H9 (cell line): ENCODE results near the gene GRK3. TPM values are rescaled to one million over a fixed set of nuclear protein-coding genes. Genes with fewer than 3 reads are reported as not detected.
A peak's percentile ranks its signal among the peaks of the same experiment; 100 is the strongest.

ENCODE experiments used
- DNase-seq: peaks from one replicate; pipeline ENCODE4 v3.0.0-alpha.2; 2017
- H2AFZ ChIP-seq: one replicate; pipeline ENCODE4 v1.6.1; 2013; ENCODE audit warnings: mild to moderate bottlenecking, low read length, control low read depth, moderate library complexity
- H2AK5ac ChIP-seq: 2 replicates; pipeline ENCODE4 v1.6.1; 2013; ENCODE audit warnings: low read length, control low read depth, mixed read lengths; ENCODE audit not compliant: insufficient read length
- H2BK120ac ChIP-seq: one replicate; pipeline ENCODE4 v1.6.1; 2013; ENCODE audit warnings: low read depth, mild to moderate bottlenecking, low read length, control low read depth, inconsistent platforms; ENCODE audit not compliant: poor library complexity, severe bottlenecking
- H2BK12ac ChIP-seq: 2 replicates; pipeline ENCODE4 v1.6.1; 2013; ENCODE audit warnings: low read length, control low read depth, mixed read lengths, low read depth; ENCODE audit not compliant: insufficient read length
- H2BK15ac ChIP-seq: 2 replicates; pipeline ENCODE4 v1.6.1; 2013; ENCODE audit warnings: low read depth, low read length, control low read depth
- H2BK20ac ChIP-seq: one replicate; pipeline ENCODE4 v1.6.1; 2013; ENCODE audit warnings: low read depth, mild to moderate bottlenecking, low read length, control low read depth, inconsistent platforms; ENCODE audit not compliant: poor library complexity, severe bottlenecking
- H2BK5ac ChIP-seq: 2 replicates; pipeline ENCODE4 v1.6.1; 2013; ENCODE audit warnings: low read length, control low read depth, mixed read lengths; ENCODE audit not compliant: insufficient read length
- H3K14ac ChIP-seq: 2 replicates; pipeline ENCODE4 v1.6.1; 2013; ENCODE audit warnings: low read length, control low read depth; ENCODE audit not compliant: insufficient read depth
- H3K18ac ChIP-seq: 2 replicates; pipeline ENCODE4 v1.6.1; 2013; ENCODE audit warnings: low read depth, mild to moderate bottlenecking, mixed read lengths, low read length, control low read depth; ENCODE audit not compliant: insufficient read length
- H3K23ac ChIP-seq: 2 replicates; pipeline ENCODE4 v1.6.1; 2013; ENCODE audit warnings: low read length, control low read depth, mixed read lengths, low read depth; ENCODE audit not compliant: insufficient read length
- H3K23me2 ChIP-seq: 2 replicates; pipeline ENCODE4 v1.6.1; 2013; ENCODE audit warnings: low read depth, mild to moderate bottlenecking, mixed read lengths, low read length, control low read depth; ENCODE audit not compliant: insufficient read length, poor library complexity, severe bottlenecking
- H3K27ac ChIP-seq: 2 replicates; pipeline ENCODE4 v1.5.1; 2013; ENCODE audit warnings: low read length, control low read depth, mixed read lengths, low read depth; ENCODE audit not compliant: insufficient read length
- H3K27me3 ChIP-seq: 2 replicates; pipeline ENCODE4 v1.6.1; 2013; ENCODE audit warnings: low read length, control low read depth, inconsistent platforms; ENCODE audit not compliant: insufficient read depth
- H3K4ac ChIP-seq: 2 replicates; pipeline ENCODE4 v1.6.1; 2013; ENCODE audit warnings: low read depth, mild to moderate bottlenecking, control low read depth, inconsistent platforms, low read length, moderate library complexity
- H3K4me1 ChIP-seq: 2 replicates; pipeline ENCODE4 v1.6.1; 2013; ENCODE audit warnings: low read length, control low read depth, inconsistent platforms; ENCODE audit not compliant: insufficient read depth
- H3K4me2 ChIP-seq: 2 replicates; pipeline ENCODE4 v1.6.1; 2013; ENCODE audit warnings: low read length, control low read depth, mixed read lengths; ENCODE audit not compliant: insufficient read length, insufficient read depth
- H3K56ac ChIP-seq: 2 replicates; pipeline ENCODE4 v1.6.1; 2013; ENCODE audit warnings: low read depth, mild to moderate bottlenecking, mixed read lengths, low read length, control low read depth; ENCODE audit not compliant: insufficient read length
- H3K79me1 ChIP-seq: 2 replicates; pipeline ENCODE4 v1.6.1; 2013; ENCODE audit warnings: low read depth, mild to moderate bottlenecking, moderate library complexity, low read length, control low read depth, inconsistent platforms; ENCODE audit not compliant: insufficient read depth, poor library complexity, severe bottlenecking
- H3K79me2 ChIP-seq: 2 replicates; pipeline ENCODE4 v1.6.1; 2013; ENCODE audit warnings: low read length, control low read depth, inconsistent platforms; ENCODE audit not compliant: insufficient read depth
- H3K9ac ChIP-seq: 2 replicates; pipeline ENCODE4 v1.6.1; 2013; ENCODE audit warnings: low read length, control low read depth, mixed read lengths; ENCODE audit not compliant: insufficient read length; ENCODE audit errors: extremely low read depth
- H3K9me3 ChIP-seq: one replicate; pipeline ENCODE4 v1.6.1; 2013; ENCODE audit warnings: low read depth, low read length, inconsistent platforms; ENCODE audit not compliant: control insufficient read depth
- H3T11ph ChIP-seq: one replicate; pipeline ENCODE4 v1.6.1; 2013; ENCODE audit warnings: mild to moderate bottlenecking, low read length, control low read depth, inconsistent platforms
- H4K20me1 ChIP-seq: one replicate; pipeline ENCODE4 v1.6.1; 2013; ENCODE audit not compliant: control insufficient read depth, insufficient read length, insufficient read depth
- H4K5ac ChIP-seq: 2 replicates; pipeline ENCODE4 v1.6.1; 2013; ENCODE audit warnings: low read depth, mild to moderate bottlenecking, mixed read lengths, low read length, control low read depth; ENCODE audit not compliant: insufficient read length
- H4K8ac ChIP-seq: replicated peaks from 2 replicates; pipeline ENCODE4 v1.6.1; 2013; ENCODE audit warnings: low read length, control low read depth, mixed read lengths, low read depth; ENCODE audit not compliant: insufficient read length
- H4K91ac ChIP-seq: 2 replicates; pipeline ENCODE4 v1.6.1; 2013; ENCODE audit warnings: low read depth, mild to moderate bottlenecking, moderate library complexity, mixed read lengths, low read length, control low read depth; ENCODE audit not compliant: insufficient read length
- H3K27ac Mint-ChIP-seq, 3 experiments: 2 replicates in 2 of 3; 3 replicates in 1 of 3; pipeline ENCODE4 v1.8.0; 2020 to 2021; ENCODE audit warnings: mixed read lengths in 3 of 3, mild to moderate bottlenecking in 1 of 3, moderate library complexity in 1 of 3
- H3K27me3 Mint-ChIP-seq: 2 replicates; pipeline ENCODE4 v1.8.0; 2021; ENCODE audit warnings: low read depth, mild to moderate bottlenecking, moderate library complexity, mixed read lengths
- H3K36me3 Mint-ChIP-seq, 3 experiments: 2 replicates in 2 of 3; 3 replicates in 1 of 3; pipeline ENCODE4 v1.8.0; 2020 to 2021; ENCODE audit warnings: low read depth in 3 of 3, mixed read lengths in 3 of 3; ENCODE audit not compliant: insufficient read depth in 1 of 3
- H3K4me1 Mint-ChIP-seq, 2 experiments: 2 replicates each; pipeline ENCODE4 v1.8.0; 2020; ENCODE audit warnings: mixed read lengths in 2 of 2
- H3K4me3 Mint-ChIP-seq, 2 experiments: 2 replicates in 1 of 2; 3 replicates in 1 of 2; pipeline ENCODE4 v1.8.0; 2020 to 2021; ENCODE audit warnings: mild to moderate bottlenecking in 2 of 2, mixed read lengths in 2 of 2, moderate library complexity in 1 of 2
- H3K9me3 Mint-ChIP-seq, 2 experiments: 2 replicates in 1 of 2; 3 replicates in 1 of 2; pipeline ENCODE4 v1.8.0; 2020; ENCODE audit warnings: mild to moderate bottlenecking in 2 of 2, mixed read lengths in 2 of 2, moderate library complexity in 1 of 2
- CTCF ChIP-seq: fragments of 200-600 bp; sonication (generic); conservative IDR thresholded peaks from 3 replicates; pipeline ENCODE4 v1.8.0; 2021; ENCODE audit warnings: antibody characterized with exemption, mild to moderate bottlenecking
- WGBS: extraction: QIAGEN DNeasy Blood & Tissue Kit; methylation state at CpG from one replicate; pipeline ENCODE4 v1.1.7; 2013; ENCODE audit warnings: missing lambda C conversion rate, low lambda C conversion rate, mixed read lengths; ENCODE audit not compliant: insufficient read length; ENCODE audit errors: extremely low coverage; 5-methylcytosine and 5-hydroxymethylcytosine counted together
- total RNA-seq: library from RNA; stranded (reverse); gene quantifications from 2 replicates; pipeline ENCODE4 v1.2.1, GENCODE V29; 2021

GRK3 gene
- total RNA-seq, 1 experiment from 2014 or later: 23.9 TPM

- Histone ChIP-seq H2BK5ac (no peak overlapping the region), H3K23me2 (peaks cover 6% of the 10 kb centered on the region), H3K9me3 (no peaks in the 10 kb centered on the region), H4K20me1 (no peaks in the 10 kb centered on the region), H3K4me1 (no peaks in the 10 kb centered on the region; the same call in 1 of the 2 replicates), H2AK5ac (no peak overlapping the region), H3K9ac (no peak overlapping the region), H3K14ac (no peak overlapping the region), H3T11ph (no peak overlapping the region), H3K23ac (no peak overlapping the region), H3K27me3 (no peaks in the 10 kb centered on the region), H2AFZ (no peak overlapping the region), H2BK15ac (no peak overlapping the region), H4K8ac (no peak overlapping the region), H3K79me1 (peaks cover 7% of the 10 kb centered on the region), H3K79me2 (peaks cover 2% of the 10 kb centered on the region; the same call in 1 of the 2 replicates), H2BK20ac (no peak overlapping the region), H4K91ac (no peak overlapping the region), H3K27ac (no peak overlapping the region), H3K4me2 (no peak overlapping the region), H4K5ac (no peak overlapping the region), H2BK12ac (no peak overlapping the region), H3K18ac (no peak overlapping the region), H2BK120ac (no peak overlapping the region), H3K4ac (no peak overlapping the region), H3K56ac (no peak overlapping the region)
- no CpG with 5 or more reads among the region's 9 CpGs for WGBS
- Mint-ChIP-seq H3K27ac (peak overlapping the region in 1 of 3 experiments; percentile 44; a peak in 1 of 7 replicates), H3K36me3 (no peaks in the 10 kb centered on the region; a peak in 2 of 7 replicates), H3K4me3 (peak overlapping the region in 1 of 2 experiments; percentile 10; a peak in 1 of 5 replicates), H3K27me3 (peaks cover 2% of the 10 kb centered on the region; the same call in 1 of the 2 replicates), H3K9me3 (no peaks in the 10 kb centered on the region; a peak in 2 of 5 replicates), H3K4me1 (peaks cover 46% of the 10 kb centered on the region in 2 experiments)
- TF ChIP-seq CTCF: no peak
- no peak for DNase-seq
Observed at GRCh38 chr22:25569361-25569760, 4.9 kb downstream of the GRK3 start.
